A673 (cell line): Measurements from ENCODE around the gene ACLY.

ENCODE experiments used
- EZH2 ChIP-seq: fragments of 200-600 bp; sonication (generic); IDR thresholded peaks from 2 replicates; pipeline ENCODE4 v1.6.1; 2017; ENCODE audit warnings: borderline replicate concordance, low read depth, mild to moderate bottlenecking, mixed read lengths, antibody characterized with exemption, low read length; ENCODE audit not compliant: poor library complexity, severe bottlenecking
- TF ChIP-seq, protein P1 (sequence below): fragments of 300-800, 200-600 bp; sonication (generic); conservative IDR thresholded peaks from 2 replicates; pipeline ENCODE4 v1.5.1; 2017; ENCODE audit warnings: low read depth, mild to moderate bottlenecking, antibody characterized with exemption, low read length, moderate library complexity, mixed read lengths

DNA sequence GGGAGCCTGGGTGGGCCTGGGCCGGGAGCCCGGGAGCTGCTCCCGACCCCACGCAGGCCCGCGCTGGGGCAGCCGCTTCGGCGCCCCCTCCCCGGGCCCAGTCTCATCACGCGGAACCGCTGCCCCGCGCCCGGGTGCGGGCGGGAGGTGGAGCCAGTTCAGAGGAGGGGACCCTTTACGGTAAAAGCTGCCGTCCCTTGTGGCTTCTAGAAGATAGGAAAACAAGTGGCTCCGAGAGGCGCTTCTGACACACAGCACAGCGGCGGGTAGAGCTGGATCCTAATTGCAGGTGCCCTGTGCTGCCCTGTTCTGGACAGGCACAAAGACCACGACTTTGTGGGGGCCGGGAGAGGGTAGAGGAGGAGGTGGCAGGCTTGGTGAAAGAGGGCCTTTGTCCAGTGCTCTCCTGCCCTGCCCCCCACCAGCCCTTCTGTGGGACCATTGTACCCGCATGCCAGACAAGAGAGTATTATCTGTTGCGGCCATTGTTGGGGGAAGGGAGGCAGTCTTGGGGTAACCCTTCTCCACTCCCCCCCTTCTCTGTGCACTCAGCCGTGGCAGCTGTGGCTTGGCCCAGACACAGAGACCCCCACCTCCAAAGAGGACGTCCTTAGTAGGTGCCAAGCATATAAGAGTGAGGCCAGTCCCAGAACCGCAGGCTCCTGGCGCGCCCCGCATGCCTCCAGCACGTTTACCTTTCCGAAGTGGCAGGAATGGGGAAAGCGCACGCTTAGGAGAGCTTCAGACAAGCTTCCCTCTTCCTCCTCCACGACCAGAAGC is 48.6 kb upstream of the ACLY start:
- TF ChIP-seq, protein P1, sequence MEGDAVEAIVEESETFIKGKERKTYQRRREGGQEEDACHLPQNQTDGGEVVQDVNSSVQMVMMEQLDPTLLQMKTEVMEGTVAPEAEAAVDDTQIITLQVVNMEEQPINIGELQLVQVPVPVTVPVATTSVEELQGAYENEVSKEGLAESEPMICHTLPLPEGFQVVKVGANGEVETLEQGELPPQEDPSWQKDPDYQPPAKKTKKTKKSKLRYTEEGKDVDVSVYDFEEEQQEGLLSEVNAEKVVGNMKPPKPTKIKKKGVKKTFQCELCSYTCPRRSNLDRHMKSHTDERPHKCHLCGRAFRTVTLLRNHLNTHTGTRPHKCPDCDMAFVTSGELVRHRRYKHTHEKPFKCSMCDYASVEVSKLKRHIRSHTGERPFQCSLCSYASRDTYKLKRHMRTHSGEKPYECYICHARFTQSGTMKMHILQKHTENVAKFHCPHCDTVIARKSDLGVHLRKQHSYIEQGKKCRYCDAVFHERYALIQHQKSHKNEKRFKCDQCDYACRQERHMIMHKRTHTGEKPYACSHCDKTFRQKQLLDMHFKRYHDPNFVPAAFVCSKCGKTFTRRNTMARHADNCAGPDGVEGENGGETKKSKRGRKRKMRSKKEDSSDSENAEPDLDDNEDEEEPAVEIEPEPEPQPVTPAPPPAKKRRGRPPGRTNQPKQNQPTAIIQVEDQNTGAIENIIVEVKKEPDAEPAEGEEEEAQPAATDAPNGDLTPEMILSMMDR, result no peak
- no peak for TF ChIP-seq EZH2
